Choroid plexus epithelial cell (primary cell): ENCODE data around the gene TCHHL1.

Experiments
- DNase-seq: peaks from one replicate; pipeline ENCODE4 v3.0.0-alpha.2; 2010; ENCODE audit warnings: low read depth
- H3K4me3 ChIP-seq: 2 replicates; pipeline ENCODE4 v1.5.1; 2011; ENCODE audit warnings: low read depth, mild to moderate bottlenecking, control low read depth, low read length, moderate library complexity
- TF ChIP-seq, protein P1 (sequence below): conservative IDR thresholded peaks from 2 replicates; pipeline ENCODE4 v1.5.1; 2011; ENCODE audit warnings: low read depth, mild to moderate bottlenecking, control low read depth, inconsistent platforms, low read length, moderate library complexity

The TCHHL1 gene

DNA sequence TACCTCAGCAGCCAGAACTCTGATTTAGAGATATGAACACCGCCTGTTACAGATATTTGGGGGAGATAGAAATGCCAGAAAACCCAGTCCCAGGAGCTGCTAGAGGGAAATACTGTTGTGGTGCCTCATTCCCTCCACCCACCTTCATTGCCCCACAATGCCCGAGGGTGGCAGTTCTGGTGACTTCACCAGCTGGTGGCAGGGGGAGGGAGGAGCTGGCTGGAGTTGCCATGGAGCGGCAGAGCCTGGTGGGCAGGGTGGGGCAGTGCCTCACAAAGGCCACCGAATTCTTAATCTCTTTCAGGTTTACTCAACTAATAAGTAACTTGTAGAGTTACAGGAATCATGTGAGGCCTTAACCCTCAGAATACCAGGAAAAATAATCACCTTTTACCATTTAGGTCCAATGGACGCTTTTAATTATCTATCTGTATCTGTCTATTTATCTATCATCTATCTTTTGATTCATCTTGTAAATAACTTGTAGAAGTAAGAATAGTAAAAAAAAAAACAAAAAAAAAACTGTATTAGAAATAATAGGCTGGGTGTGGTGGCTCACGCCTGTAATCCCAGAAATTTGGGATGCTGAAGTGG lies 40.4 kb downstream of the TCHHL1 start:
- DNase-seq, result no peak
- TF ChIP-seq, protein P1, sequence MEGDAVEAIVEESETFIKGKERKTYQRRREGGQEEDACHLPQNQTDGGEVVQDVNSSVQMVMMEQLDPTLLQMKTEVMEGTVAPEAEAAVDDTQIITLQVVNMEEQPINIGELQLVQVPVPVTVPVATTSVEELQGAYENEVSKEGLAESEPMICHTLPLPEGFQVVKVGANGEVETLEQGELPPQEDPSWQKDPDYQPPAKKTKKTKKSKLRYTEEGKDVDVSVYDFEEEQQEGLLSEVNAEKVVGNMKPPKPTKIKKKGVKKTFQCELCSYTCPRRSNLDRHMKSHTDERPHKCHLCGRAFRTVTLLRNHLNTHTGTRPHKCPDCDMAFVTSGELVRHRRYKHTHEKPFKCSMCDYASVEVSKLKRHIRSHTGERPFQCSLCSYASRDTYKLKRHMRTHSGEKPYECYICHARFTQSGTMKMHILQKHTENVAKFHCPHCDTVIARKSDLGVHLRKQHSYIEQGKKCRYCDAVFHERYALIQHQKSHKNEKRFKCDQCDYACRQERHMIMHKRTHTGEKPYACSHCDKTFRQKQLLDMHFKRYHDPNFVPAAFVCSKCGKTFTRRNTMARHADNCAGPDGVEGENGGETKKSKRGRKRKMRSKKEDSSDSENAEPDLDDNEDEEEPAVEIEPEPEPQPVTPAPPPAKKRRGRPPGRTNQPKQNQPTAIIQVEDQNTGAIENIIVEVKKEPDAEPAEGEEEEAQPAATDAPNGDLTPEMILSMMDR, result no peak
- H3K4me3 ChIP-seq, result no peak overlapping the region

- peak overlapping the region; percentile 34 for H3K4me3 ChIP-seq
- DNase-seq, result peak; percentile 100
- TF ChIP-seq, protein P1, result peak; percentile 76
Observed at GRCh38 chr1:152047730-152048415, 41.0 kb downstream of the TCHHL1 start.

DNA sequence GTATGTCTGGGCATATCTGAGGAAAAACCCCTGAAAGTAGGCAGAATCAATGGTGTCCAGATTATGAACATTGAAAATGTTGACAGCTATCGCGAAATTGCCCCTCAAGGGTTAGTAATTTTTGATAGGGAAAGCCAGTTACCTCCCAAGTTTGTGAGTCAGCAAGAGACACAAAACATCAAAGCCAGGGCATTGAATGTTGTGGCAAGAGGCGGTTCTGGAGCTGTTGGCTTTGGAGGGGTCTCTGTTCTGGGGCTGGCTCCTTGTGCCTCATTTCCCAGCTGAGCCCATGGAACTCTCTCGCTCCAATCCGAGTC lies 41.5 kb downstream of the TCHHL1 start:
- TF ChIP-seq, protein P1, result no peak
- DNase-seq, result no peak
- peak overlapping the region; percentile 34 for H3K4me3 ChIP-seq

DNA sequence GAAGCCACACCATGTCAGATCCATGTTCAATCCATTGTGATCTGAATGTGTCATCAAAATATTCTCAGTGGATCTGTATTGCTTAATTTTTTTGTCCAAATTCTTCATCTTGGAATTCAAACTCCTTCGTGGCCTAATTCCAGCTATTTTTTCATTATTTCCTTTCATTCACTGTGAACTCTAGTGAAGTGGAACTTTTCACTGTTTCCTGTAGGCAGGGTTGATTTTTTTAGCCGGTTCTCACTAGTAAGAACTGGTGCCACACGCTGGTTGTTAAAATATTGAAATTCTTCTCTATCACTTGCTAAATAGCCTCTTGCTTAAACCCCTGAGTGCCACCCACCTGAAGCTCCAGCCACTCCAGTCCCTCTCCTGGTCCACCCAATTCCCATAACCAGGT lies 44.5 kb downstream of the TCHHL1 start:
- no peak for DNase-seq
- H3K4me3 ChIP-seq, result no peak overlapping the region
- TF ChIP-seq, protein P1, result no peak

GRCh38 chr1:152043870-152044269 lies 45.0 kb downstream of the TCHHL1 start:
- no peak for DNase-seq

DNA sequence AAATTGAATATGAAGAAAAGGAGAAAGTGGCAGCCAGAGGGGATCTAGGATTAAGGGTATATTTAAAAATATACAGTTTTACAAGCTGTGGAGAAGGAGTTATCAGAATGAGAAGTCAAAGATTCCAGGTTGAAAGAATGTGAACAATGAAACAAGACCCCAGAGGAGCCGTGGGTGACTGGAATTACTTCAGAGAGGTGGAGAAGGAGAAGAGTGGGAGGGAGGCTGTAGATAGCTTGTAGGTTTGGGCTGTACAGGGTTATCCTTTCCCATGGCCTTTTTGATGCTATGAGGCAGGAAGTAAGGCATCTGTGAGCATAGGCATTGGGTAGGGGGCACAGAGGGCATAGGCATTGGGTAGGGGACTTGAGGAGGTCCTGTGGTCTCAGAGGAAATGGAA lies 46.8 kb downstream of the TCHHL1 start:
- TF ChIP-seq, protein P1, result no peak

More at GRCh38 chr1:152043870-152044269, 45.0 kb downstream of the TCHHL1 start:
- no peak overlapping the region for H3K4me3 ChIP-seq
- TF ChIP-seq, protein P1, result no peak

DNA sequence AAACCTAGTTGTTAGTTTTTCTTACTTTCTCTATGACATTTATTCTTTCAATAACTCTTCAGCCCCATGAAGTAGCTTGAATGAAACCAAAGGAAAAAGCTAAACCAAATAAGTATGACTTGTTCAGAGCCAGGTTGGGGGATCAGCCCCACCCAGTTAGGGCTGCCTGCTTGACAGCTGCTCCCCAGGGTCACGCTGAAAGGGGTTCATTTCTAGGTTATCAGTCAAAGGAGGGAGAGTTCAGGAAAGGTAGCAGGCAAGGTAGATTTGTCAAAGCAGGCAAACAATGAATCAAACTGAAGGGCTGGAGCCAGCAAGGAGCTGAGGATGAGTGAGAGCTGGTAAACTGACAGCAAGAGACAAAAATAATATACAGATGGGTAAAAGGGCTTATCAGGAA lies 49.0 kb downstream of the TCHHL1 start:
- H3K4me3 ChIP-seq, result no peak overlapping the region
- TF ChIP-seq, protein P1, result no peak

More for the DNA sequence above, 46.8 kb downstream of the TCHHL1 start:
- no peak overlapping the region for H3K4me3 ChIP-seq
- DNase-seq, result no peak

More for the DNA sequence above, 49.0 kb downstream of the TCHHL1 start:
- no peak for DNase-seq
